Measurements from ENCODE around the gene NCOR2.

The NCOR2 gene

DNA sequence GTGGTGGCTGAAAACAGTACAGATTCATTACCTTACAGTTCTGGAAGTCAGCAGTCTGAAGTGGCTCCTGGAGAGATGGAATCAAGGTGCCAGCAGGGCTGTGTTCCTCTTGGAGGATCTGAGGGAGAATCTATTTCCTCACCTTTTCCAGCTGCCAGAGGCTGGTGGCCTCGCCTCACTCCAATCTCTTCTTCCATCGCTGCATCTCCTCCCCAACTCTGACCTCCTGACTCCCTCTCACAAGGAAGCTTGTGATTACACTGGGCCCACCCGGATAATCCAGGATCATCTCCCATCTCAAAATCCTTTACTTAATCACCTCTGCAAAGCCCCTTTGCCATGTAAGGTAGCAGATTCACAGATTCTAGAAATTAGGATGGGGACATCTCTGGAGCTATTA is 11.4 kb upstream of the NCOR2 start:
- ATAC-seq, result no peak
- no peak for TF ChIP-seq ZFP30 (CRISPR knock-in tag; IDR thresholded peaks at IDR 0.05)
- no peak for TF ChIP-seq ZNF70 (CRISPR knock-in tag; IDR thresholded peaks at IDR 0.05)
- TF ChIP-seq ZNF565 (CRISPR knock-in tag; conservative IDR thresholded peaks at IDR 0.05; ENCODE audit: low read depth), result no peak
- TF ChIP-seq TCF4 (CRISPR knock-in tag; IDR thresholded peaks at IDR 0.05; ENCODE audit: borderline replicate concordance), result no peak
- TF ChIP-seq ZNF8 (CRISPR knock-in tag; IDR thresholded peaks at IDR 0.05), result no peak

GRCh38 chr12:124578445-124578844 is 11.0 kb upstream of the NCOR2 start:
- TF ChIP-seq OSR1 (CRISPR knock-in tag; IDR thresholded peaks at IDR 0.05), result no peak
- no peak for TF ChIP-seq BACH2 (CRISPR knock-in tag; IDR thresholded peaks at IDR 0.05; ENCODE audit: borderline replicate concordance)
- TF ChIP-seq ESRRG (CRISPR knock-in tag; IDR thresholded peaks at IDR 0.05), result no peak
- no peak for ATAC-seq

- no peak for ATAC-seq
- TF ChIP-seq PATZ1 (CRISPR knock-in tag; IDR thresholded peaks at IDR 0.05; ENCODE audit: borderline replicate concordance), result no peak
- TF ChIP-seq RARB (CRISPR knock-in tag; IDR thresholded peaks at IDR 0.05), result no peak
- TF ChIP-seq ISL1 (CRISPR knock-in tag; IDR thresholded peaks at IDR 0.05), result no peak
- TF ChIP-seq ZNF8 (CRISPR knock-in tag; IDR thresholded peaks at IDR 0.05), result no peak
- TF ChIP-seq, protein P1, sequence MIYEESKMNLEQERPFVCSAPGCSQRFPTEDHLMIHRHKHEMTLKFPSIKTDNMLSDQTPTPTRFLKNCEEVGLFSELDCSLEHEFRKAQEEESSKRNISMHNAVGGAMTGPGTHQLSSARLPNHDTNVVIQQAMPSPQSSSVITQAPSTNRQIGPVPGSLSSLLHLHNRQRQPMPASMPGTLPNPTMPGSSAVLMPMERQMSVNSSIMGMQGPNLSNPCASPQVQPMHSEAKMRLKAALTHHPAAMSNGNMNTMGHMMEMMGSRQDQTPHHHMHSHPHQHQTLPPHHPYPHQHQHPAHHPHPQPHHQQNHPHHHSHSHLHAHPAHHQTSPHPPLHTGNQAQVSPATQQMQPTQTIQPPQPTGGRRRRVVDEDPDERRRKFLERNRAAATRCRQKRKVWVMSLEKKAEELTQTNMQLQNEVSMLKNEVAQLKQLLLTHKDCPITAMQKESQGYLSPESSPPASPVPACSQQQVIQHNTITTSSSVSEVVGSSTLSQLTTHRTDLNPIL (CRISPR knock-in tag; IDR thresholded peaks at IDR 0.05; ENCODE audit: low read depth), result no peak
- no peak for TF ChIP-seq OSR1 (CRISPR knock-in tag; IDR thresholded peaks at IDR 0.05)
- no peak for TF ChIP-seq GLIS3 (CRISPR knock-in tag; IDR thresholded peaks at IDR 0.05)
- TF ChIP-seq ZNF70 (CRISPR knock-in tag; IDR thresholded peaks at IDR 0.05), result no peak
- TF ChIP-seq PPARA (CRISPR knock-in tag; IDR thresholded peaks at IDR 0.05; ENCODE audit: borderline replicate concordance), result no peak
- no peak for TF ChIP-seq SNAI2 (CRISPR knock-in tag; IDR thresholded peaks at IDR 0.05)
- TF ChIP-seq, protein P2, sequence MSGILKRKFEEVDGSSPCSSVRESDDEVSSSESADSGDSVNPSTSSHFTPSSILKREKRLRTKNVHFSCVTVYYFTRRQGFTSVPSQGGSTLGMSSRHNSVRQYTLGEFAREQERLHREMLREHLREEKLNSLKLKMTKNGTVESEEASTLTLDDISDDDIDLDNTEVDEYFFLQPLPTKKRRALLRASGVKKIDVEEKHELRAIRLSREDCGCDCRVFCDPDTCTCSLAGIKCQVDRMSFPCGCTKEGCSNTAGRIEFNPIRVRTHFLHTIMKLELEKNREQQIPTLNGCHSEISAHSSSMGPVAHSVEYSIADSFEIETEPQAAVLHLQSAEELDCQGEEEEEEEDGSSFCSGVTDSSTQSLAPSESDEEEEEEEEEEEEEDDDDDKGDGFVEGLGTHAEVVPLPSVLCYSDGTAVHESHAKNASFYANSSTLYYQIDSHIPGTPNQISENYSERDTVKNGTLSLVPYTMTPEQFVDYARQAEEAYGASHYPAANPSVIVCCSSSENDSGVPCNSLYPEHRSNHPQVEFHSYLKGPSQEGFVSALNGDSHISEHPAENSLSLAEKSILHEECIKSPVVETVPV (CRISPR knock-in tag; IDR thresholded peaks at IDR 0.05), result no peak
- no peak for TF ChIP-seq BACH2 (CRISPR knock-in tag; IDR thresholded peaks at IDR 0.05; ENCODE audit: borderline replicate concordance)
- TF ChIP-seq, protein P3, sequence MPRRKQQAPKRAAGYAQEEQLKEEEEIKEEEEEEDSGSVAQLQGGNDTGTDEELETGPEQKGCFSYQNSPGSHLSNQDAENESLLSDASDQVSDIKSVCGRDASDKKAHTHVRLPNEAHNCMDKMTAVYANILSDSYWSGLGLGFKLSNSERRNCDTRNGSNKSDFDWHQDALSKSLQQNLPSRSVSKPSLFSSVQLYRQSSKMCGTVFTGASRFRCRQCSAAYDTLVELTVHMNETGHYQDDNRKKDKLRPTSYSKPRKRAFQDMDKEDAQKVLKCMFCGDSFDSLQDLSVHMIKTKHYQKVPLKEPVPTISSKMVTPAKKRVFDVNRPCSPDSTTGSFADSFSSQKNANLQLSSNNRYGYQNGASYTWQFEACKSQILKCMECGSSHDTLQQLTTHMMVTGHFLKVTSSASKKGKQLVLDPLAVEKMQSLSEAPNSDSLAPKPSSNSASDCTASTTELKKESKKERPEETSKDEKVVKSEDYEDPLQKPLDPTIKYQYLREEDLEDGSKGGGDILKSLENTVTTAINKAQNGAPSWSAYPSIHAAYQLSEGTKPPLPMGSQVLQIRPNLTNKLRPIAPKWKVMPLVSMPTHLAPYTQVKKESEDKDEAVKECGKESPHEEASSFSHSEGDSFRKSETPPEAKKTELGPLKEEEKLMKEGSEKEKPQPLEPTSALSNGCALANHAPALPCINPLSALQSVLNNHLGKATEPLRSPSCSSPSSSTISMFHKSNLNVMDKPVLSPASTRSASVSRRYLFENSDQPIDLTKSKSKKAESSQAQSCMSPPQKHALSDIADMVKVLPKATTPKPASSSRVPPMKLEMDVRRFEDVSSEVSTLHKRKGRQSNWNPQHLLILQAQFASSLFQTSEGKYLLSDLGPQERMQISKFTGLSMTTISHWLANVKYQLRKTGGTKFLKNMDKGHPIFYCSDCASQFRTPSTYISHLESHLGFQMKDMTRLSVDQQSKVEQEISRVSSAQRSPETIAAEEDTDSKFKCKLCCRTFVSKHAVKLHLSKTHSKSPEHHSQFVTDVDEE (CRISPR knock-in tag; IDR thresholded peaks at IDR 0.05), result no peak
- no peak for TF ChIP-seq TOX (CRISPR knock-in tag; IDR thresholded peaks at IDR 0.05; ENCODE audit: borderline replicate concordance)
Measured at GRCh38 chr12:124577986-124578385, 10.6 kb upstream of the NCOR2 start.

- ATAC-seq, result no peak
- TF ChIP-seq ZNF8 (CRISPR knock-in tag; IDR thresholded peaks at IDR 0.05) (no peak), TCF4 (CRISPR knock-in tag; IDR thresholded peaks at IDR 0.05; ENCODE audit: borderline replicate concordance) (no peak), SNAI2 (CRISPR knock-in tag; IDR thresholded peaks at IDR 0.05) (no peak), GLIS3 (CRISPR knock-in tag; IDR thresholded peaks at IDR 0.05) (no peak), TOX (CRISPR knock-in tag; IDR thresholded peaks at IDR 0.05; ENCODE audit: borderline replicate concordance) (no peak), ZNF565 (CRISPR knock-in tag; conservative IDR thresholded peaks at IDR 0.05; ENCODE audit: low read depth) (no peak), POU6F1 (CRISPR knock-in tag; IDR thresholded peaks at IDR 0.05; ENCODE audit: borderline replicate concordance, low read depth) (no peak), ESRRG (CRISPR knock-in tag; IDR thresholded peaks at IDR 0.05) (no peak), ISL1 (CRISPR knock-in tag; IDR thresholded peaks at IDR 0.05) (no peak), BACH2 (CRISPR knock-in tag; IDR thresholded peaks at IDR 0.05; ENCODE audit: borderline replicate concordance) (no peak), ZFP3 (CRISPR knock-in tag; IDR thresholded peaks at IDR 0.05) (no peak), ZC3H10 (CRISPR knock-in tag; IDR thresholded peaks at IDR 0.05) (no peak), RARB (CRISPR knock-in tag; IDR thresholded peaks at IDR 0.05) (no peak), ZNF70 (CRISPR knock-in tag; IDR thresholded peaks at IDR 0.05) (no peak)
- TF ChIP-seq, protein P1 (CRISPR knock-in tag; IDR thresholded peaks at IDR 0.05; ENCODE audit: low read depth), result no peak
- TF ChIP-seq, protein P2 (CRISPR knock-in tag; IDR thresholded peaks at IDR 0.05), result no peak
Measured at GRCh38 chr12:124577374-124577773, 10.0 kb upstream of the NCOR2 start.
